ENCODE data around the gene TGFBR2. TPM values are rescaled to one million over a fixed set of nuclear protein-coding genes. Genes with fewer than 3 reads are reported as not detected.

TGFBR2 gene
- total RNA-seq, 2 donors from 2014 or later = 6.0 to 9.6 TPM

- Histone ChIP-seq H3K9ac (ENCODE audit: extremely low read depth, low read length, poor library complexity, severe bottlenecking) (no peak overlapping the region), H3K27me3 (ENCODE audit: control insufficient read depth, insufficient read depth, low read length, poor library complexity, severe bottlenecking) (no peaks in the 10 kb centered on the region), H3K4me1 (ENCODE audit: control insufficient read depth, insufficient read depth, low read length) (peaks cover 6% of the 10 kb centered on the region), H3K36me3 (ENCODE audit: control insufficient read depth, insufficient read depth, low read length) (peaks cover 63% of the 10 kb centered on the region), H3K4me3 (ENCODE audit: low read length) (no peak overlapping the region), H3K9me3 (ENCODE audit: control insufficient read depth, low read length) (no peaks in the 10 kb centered on the region), H3K27ac (ENCODE audit: low read depth, low read length) (no peak overlapping the region)
- TF ChIP-seq CTCF (conservative IDR thresholded peaks at IDR 0.05) = no peak
- no peak for DNase-seq
- H3K27ac Mint-ChIP-seq = no peak overlapping the region
- H3K9me3 Mint-ChIP-seq = no peaks in the 10 kb centered on the region
- no peak overlapping the region for H3K4me3 Mint-ChIP-seq
- peaks cover 61% of the 10 kb centered on the region for H3K36me3 Mint-ChIP-seq (ENCODE audit: low read depth)
- H3K27me3 Mint-ChIP-seq (ENCODE audit: insufficient read depth) = no peaks in the 10 kb centered on the region
- H3K4me1 Mint-ChIP-seq = peaks cover 20% of the 10 kb centered on the region
Measured at GRCh38 chr3:30670292-30670691, 63.9 kb downstream of the TGFBR2 start.

- peaks cover 74% of the 10 kb centered on the region for H3K36me3 Mint-ChIP-seq (ENCODE audit: low read depth)
- 96 to 97% methylated on average over 12 to 20 of the region's 20 CpGs for WGBS, 2 experiments (ENCODE audit: insufficient coverage in 1 of 2, insufficient read length in 1 of 2)
- peak overlapping the region; percentile 1 for H3K27ac Mint-ChIP-seq
- DNase-seq = no peak
- Histone ChIP-seq H3K27me3 (ENCODE audit: control insufficient read depth, insufficient read depth, low read length, poor library complexity, severe bottlenecking) (no peaks in the 10 kb centered on the region), H3K4me1 (ENCODE audit: control insufficient read depth, insufficient read depth, low read length) (peaks cover 9% of the 10 kb centered on the region), H3K4me3 (ENCODE audit: low read length) (no peak overlapping the region), H3K36me3 (ENCODE audit: control insufficient read depth, insufficient read depth, low read length) (peaks cover 70% of the 10 kb centered on the region), H3K9me3 (ENCODE audit: control insufficient read depth, low read length) (no peaks in the 10 kb centered on the region), H3K27ac (ENCODE audit: low read depth, low read length) (no peak overlapping the region), H3K9ac (ENCODE audit: extremely low read depth, low read length, poor library complexity, severe bottlenecking) (no peak overlapping the region)
- H3K27me3 Mint-ChIP-seq (ENCODE audit: insufficient read depth) = no peaks in the 10 kb centered on the region
- H3K4me3 Mint-ChIP-seq = no peak overlapping the region
- no peak for TF ChIP-seq CTCF (conservative IDR thresholded peaks at IDR 0.05)
- H3K4me1 Mint-ChIP-seq = peaks cover 18% of the 10 kb centered on the region
- no peaks in the 10 kb centered on the region for H3K9me3 Mint-ChIP-seq
Measured at GRCh38 chr3:30671527-30672286, 65.3 kb downstream of the TGFBR2 start.

GRCh38 chr3:30672287-30672735 is 65.9 kb downstream of the TGFBR2 start:
- H3K4me1 Mint-ChIP-seq = peaks cover 24% of the 10 kb centered on the region
- Histone ChIP-seq H3K4me1 (ENCODE audit: control insufficient read depth, insufficient read depth, low read length) (peaks cover 11% of the 10 kb centered on the region), H3K9ac (ENCODE audit: extremely low read depth, low read length, poor library complexity, severe bottlenecking) (no peak overlapping the region), H3K27ac (ENCODE audit: low read depth, low read length) (no peak overlapping the region), H3K9me3 (ENCODE audit: control insufficient read depth, low read length) (no peaks in the 10 kb centered on the region), H3K27me3 (ENCODE audit: control insufficient read depth, insufficient read depth, low read length, poor library complexity, severe bottlenecking) (no peaks in the 10 kb centered on the region), H3K4me3 (ENCODE audit: low read length) (no peak overlapping the region), H3K36me3 (ENCODE audit: control insufficient read depth, insufficient read depth, low read length) (peaks cover 73% of the 10 kb centered on the region)
- DNase-seq = no peak
- H3K27me3 Mint-ChIP-seq (ENCODE audit: insufficient read depth) = no peaks in the 10 kb centered on the region
- H3K9me3 Mint-ChIP-seq = no peaks in the 10 kb centered on the region
- 93 to 100% methylated on average over 1 to 4 of the region's 4 CpGs for WGBS, 2 experiments (ENCODE audit: insufficient coverage in 1 of 2, insufficient read length in 1 of 2)
- H3K27ac Mint-ChIP-seq = peak overlapping the region; percentile 1
- TF ChIP-seq CTCF (conservative IDR thresholded peaks at IDR 0.05) = no peak
- H3K4me3 Mint-ChIP-seq = no peak overlapping the region
- H3K36me3 Mint-ChIP-seq (ENCODE audit: low read depth) = peaks cover 76% of the 10 kb centered on the region

Data from endodermal cell (in vitro differentiated cells).